SU-DHL-6 (cell line): Measurements from ENCODE around the gene HSFX4.

Source experiments
- CTCF ChIP-seq: fragments of 200-600 bp; sonication (generic); IDR thresholded peaks from one replicate; pipeline ENCODE4 v1.5.1; 2017; ENCODE audit warnings: antibody characterized with exemption, mild to moderate bottlenecking, low read length, moderate library complexity; ENCODE audit not compliant: insufficient read depth, poor library complexity, severe bottlenecking
- EZH2phosphoT487 ChIP-seq: fragments of 200-600 bp; sonication (generic), shearing (Covaris generic); conservative IDR thresholded peaks from 2 replicates; pipeline ENCODE4 v1.6.1; 2018; ENCODE audit warnings: mild to moderate bottlenecking, antibody characterized with exemption, low read length, moderate library complexity, mixed read lengths

GRCh38 chrX:149938881-149939654, 9.7 kb downstream of the HSFX4 start:
- TF ChIP-seq CTCF (no peak), EZH2phosphoT487 (no peak)
